Left kidney (tissue), 2 donors: ENCODE data around the gene CSNK2A3. TPM values are rescaled to one million over a fixed set of nuclear protein-coding genes. Genes with fewer than 3 reads are reported as not detected.
A peak's percentile ranks its signal among the peaks of the same experiment; 100 is the strongest.
"Not testable (repeated sequence)": the region's sequence is repeated elsewhere in the genome, so short reads cannot be mapped to it uniquely, and the experiment has no call there.

Experiments used
- DNase-seq: peaks from one replicate; pipeline ENCODE4 v3.0.0-alpha.2; 2013
- polyA plus RNA-seq: library from polyadenylated mRNA; unstranded; fragments of 120-200 nt; gene quantifications from one replicate; pipeline ENCODE4 v1.2.1, GENCODE V29; 2013; ENCODE audit not compliant: insufficient read length

The CSNK2A3 gene
- polyA plus RNA-seq, 1 donor = 1.9 TPM

GRCh38 chr11:11380340-11380739 lies 27.3 kb upstream of the CSNK2A3 start:
- no peak for DNase-seq

- DNase-seq = no peak
Observed at GRCh38 chr11:11379661-11380060, 26.6 kb upstream of the CSNK2A3 start.

GRCh38 chr11:11378184-11378940 lies 25.3 kb upstream of the CSNK2A3 start:
- DNase-seq = no peak

- no peak for DNase-seq
Observed at GRCh38 chr11:11374358-11375148, 21.5 kb upstream of the CSNK2A3 start.

GRCh38 chr11:11373934-11374333 lies 20.9 kb upstream of the CSNK2A3 start:
- DNase-seq = no peak

GRCh38 chr11:11372461-11372860 lies 19.4 kb upstream of the CSNK2A3 start:
- DNase-seq = no peak

GRCh38 chr11:11370962-11371303 lies 17.9 kb upstream of the CSNK2A3 start:
- no peak for DNase-seq

GRCh38 chr11:11370255-11370961 lies 17.4 kb upstream of the CSNK2A3 start:
- no peak for DNase-seq

- DNase-seq = no peak
Observed at GRCh38 chr11:11366793-11367192, 13.7 kb upstream of the CSNK2A3 start.

GRCh38 chr11:11363674-11364073 lies 10.6 kb upstream of the CSNK2A3 start:
- no peak for DNase-seq

- no peak for DNase-seq
Observed at GRCh38 chr11:11359611-11360010, 6.6 kb upstream of the CSNK2A3 start.

- DNase-seq = no peak
Observed at GRCh38 chr11:11356842-11357241, 3.8 kb upstream of the CSNK2A3 start.

- not testable (repeated sequence) for DNase-seq
Observed at GRCh38 chr11:11351851-11352250, 1.2 kb downstream of the CSNK2A3 start.

GRCh38 chr11:11351042-11351586 lies 1.9 kb downstream of the CSNK2A3 start:
- DNase-seq = no peak

- DNase-seq = peak; percentile 69
Observed at GRCh38 chr11:11349870-11350337, 3.1 kb downstream of the CSNK2A3 start.

GRCh38 chr11:11349106-11349825 lies 3.8 kb downstream of the CSNK2A3 start:
- DNase-seq = no peak

- DNase-seq = no peak
Observed at GRCh38 chr11:11348303-11348702, 4.7 kb downstream of the CSNK2A3 start.

- DNase-seq = no peak
Observed at GRCh38 chr11:11347592-11347991, 5.5 kb downstream of the CSNK2A3 start.

GRCh38 chr11:11346303-11346702 lies 6.7 kb downstream of the CSNK2A3 start:
- no peak for DNase-seq

GRCh38 chr11:11345099-11345498 lies 8.0 kb downstream of the CSNK2A3 start:
- no peak for DNase-seq

- no peak for DNase-seq
Observed at GRCh38 chr11:11344045-11344444, 9.0 kb downstream of the CSNK2A3 start.

- DNase-seq = no peak
Observed at GRCh38 chr11:11338304-11338703, 14.7 kb downstream of the CSNK2A3 start.
